Gastroesophageal sphincter (tissue), 3 donors: ENCODE measurements around the gene POP5.

ENCODE experiments used
- POLR2A ChIP-seq, 2 donors: fragments of 450-650 bp; IDR thresholded peaks; one replicate each; pipeline ENCODE4 v1.6.1; 2017; ENCODE audit warnings: antibody characterized with exemption in 2 of 2, mild to moderate bottlenecking in 2 of 2, moderate library complexity in 1 of 2
- POLR2AphosphoS5 ChIP-seq: sonication (generic); formaldehyde crosslinking; IDR thresholded peaks from one replicate; pipeline ENCODE4 v1.6.1; 2017; ENCODE audit warnings: antibody characterized with exemption
- TF ChIP-seq, protein P1 (sequence below), 4 experiments: fragments of 200-600 bp in 2 of 4; fragments of 450-650 bp in 2 of 4; sonication (generic) in 1 of 4; IDR thresholded peaks; one replicate each; pipeline ENCODE4 v1.5.1; 2017 to 2019; ENCODE audit warnings: antibody characterized with exemption in 4 of 4, mild to moderate bottlenecking in 2 of 4, moderate library complexity in 2 of 4

DNA sequence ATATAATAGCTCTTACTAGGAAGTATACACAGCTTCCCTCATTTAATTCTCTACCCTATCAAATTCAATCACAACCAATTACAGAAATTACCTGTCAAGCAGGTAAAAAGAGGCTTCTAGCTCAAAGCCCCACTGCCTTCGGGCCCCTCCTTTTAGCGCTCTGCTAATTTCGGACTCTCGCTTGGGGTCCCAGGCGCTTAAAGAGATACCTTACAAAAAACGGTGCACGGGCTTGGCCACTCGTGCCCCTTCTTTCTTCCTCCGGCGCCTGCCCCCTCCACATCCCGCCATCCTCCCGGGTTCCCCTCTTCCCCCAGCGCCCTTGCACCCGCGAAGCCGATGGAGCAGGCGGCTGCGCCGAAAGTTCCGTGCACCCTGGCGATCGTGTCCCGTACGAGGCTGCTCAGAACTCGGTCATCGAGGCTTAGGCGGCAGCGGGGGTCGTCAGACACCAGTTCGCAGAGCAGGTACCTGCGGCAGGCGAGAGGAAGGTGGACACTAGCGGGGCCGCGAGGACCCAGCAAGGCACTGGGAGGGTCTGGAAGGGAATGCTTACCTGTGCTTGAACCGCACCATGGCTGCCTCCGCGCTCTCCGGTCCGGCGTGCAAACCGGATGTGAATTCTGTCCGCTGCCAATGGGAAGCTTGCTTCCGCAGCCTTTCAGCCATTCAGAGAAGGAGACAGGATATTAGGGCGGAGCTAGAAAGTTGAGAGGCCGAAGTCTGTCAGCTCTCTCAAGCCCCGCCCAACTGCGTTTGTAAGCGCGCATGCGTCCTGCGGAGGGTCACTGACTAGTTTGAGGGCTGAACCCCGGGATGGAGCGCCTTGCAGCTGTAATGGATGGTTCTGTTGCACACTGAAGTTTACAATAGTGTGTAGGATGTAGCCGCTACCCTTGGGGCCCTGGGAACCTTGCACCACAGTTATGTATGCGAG lies at the start of gene POP5:
- TF ChIP-seq, protein P1, sequence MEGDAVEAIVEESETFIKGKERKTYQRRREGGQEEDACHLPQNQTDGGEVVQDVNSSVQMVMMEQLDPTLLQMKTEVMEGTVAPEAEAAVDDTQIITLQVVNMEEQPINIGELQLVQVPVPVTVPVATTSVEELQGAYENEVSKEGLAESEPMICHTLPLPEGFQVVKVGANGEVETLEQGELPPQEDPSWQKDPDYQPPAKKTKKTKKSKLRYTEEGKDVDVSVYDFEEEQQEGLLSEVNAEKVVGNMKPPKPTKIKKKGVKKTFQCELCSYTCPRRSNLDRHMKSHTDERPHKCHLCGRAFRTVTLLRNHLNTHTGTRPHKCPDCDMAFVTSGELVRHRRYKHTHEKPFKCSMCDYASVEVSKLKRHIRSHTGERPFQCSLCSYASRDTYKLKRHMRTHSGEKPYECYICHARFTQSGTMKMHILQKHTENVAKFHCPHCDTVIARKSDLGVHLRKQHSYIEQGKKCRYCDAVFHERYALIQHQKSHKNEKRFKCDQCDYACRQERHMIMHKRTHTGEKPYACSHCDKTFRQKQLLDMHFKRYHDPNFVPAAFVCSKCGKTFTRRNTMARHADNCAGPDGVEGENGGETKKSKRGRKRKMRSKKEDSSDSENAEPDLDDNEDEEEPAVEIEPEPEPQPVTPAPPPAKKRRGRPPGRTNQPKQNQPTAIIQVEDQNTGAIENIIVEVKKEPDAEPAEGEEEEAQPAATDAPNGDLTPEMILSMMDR (IDR thresholded peaks at IDR 0.05), result peak in 1 of 4 experiments; percentile 21
- peak; percentile 49 to 58 for TF ChIP-seq POLR2A (IDR thresholded peaks at IDR 0.05)
- TF ChIP-seq POLR2AphosphoS5, result peak; percentile 92
